GM21723 (cell line): ENCODE data around the gene IQCE.

Experiments used
- ATAC-seq: cut with Tn5 transposase; IDR thresholded peaks from one replicate; pipeline ENCODE4 v1.9.1; 2021; ENCODE audit warnings: mild to moderate bottlenecking, moderate library complexity; ENCODE audit not compliant: unreplicated experiment

Gene IQCE, protein sequence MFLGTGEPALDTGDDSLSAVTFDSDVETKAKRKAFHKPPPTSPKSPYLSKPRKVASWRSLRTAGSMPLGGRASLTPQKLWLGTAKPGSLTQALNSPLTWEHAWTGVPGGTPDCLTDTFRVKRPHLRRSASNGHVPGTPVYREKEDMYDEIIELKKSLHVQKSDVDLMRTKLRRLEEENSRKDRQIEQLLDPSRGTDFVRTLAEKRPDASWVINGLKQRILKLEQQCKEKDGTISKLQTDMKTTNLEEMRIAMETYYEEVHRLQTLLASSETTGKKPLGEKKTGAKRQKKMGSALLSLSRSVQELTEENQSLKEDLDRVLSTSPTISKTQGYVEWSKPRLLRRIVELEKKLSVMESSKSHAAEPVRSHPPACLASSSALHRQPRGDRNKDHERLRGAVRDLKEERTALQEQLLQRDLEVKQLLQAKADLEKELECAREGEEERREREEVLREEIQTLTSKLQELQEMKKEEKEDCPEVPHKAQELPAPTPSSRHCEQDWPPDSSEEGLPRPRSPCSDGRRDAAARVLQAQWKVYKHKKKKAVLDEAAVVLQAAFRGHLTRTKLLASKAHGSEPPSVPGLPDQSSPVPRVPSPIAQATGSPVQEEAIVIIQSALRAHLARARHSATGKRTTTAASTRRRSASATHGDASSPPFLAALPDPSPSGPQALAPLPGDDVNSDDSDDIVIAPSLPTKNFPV

DNA sequence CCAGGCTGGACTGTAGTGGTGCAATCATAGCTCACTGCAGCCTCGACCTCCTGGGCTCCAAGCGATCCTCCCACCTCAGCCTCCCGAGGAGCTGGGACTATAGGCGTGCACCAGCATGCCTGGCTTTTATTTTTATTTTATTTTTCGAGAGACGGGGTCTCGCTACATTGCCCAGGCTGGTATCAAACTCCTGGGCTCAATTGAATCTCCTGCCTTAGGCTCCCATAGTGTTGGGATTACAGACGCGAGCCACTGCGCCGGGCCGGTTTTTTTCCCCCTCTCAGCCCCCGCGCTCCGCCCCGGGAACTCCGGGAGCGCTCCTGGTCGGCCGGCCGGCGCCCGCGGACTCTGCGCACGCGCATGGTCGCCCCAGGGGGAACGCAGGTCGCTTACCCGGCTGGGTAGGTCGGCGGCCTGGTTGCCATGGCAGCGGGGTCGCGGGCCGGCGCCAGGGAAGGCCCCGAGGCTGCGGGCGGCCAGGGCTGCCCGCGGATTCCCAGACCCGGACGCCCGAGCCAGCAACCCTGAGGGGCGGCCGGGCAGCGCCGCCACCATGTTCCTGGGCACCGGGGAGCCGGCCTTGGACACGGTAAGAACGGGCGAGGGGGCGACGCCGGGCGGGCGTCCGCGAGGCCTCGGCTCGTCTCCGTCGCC, at the start of gene IQCE:
TSS of gene IQCE (plus strand) at position 351 of the 654 bp plus-strand sequence. CDS start at position 554, 203 bp downstream.
- ATAC-seq = peak; percentile 51

DNA sequence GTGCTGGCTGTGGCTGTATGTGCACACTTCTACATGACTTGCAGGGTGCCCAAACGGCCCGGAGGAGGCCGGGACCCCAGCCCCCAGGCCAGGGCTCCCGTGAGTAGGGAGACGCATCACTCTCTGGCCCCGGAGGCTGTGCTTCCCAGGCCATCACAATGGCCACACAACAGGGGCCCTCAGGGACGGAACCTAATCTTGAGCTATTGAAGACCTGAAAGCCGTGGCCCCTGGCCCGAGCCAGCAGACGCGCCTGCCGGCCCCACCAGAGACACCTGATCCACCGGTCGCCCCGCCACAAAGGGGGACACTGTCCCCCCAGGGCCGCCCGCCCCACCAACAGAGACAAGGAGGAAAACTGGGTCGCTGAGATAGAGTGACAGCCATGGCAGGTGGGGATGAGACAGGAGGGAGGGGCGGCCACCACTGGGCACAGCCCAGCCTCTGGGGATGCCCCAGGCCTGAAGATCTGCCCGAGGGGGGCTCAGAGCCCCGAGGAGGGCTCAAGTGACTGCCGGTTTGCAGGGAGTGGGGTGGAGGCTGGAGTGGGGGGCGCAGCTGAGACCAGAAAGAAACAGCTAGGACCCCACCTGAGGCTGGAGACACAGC, 49.4 kb upstream of the IQCE start:
- no peak for ATAC-seq

DNA sequence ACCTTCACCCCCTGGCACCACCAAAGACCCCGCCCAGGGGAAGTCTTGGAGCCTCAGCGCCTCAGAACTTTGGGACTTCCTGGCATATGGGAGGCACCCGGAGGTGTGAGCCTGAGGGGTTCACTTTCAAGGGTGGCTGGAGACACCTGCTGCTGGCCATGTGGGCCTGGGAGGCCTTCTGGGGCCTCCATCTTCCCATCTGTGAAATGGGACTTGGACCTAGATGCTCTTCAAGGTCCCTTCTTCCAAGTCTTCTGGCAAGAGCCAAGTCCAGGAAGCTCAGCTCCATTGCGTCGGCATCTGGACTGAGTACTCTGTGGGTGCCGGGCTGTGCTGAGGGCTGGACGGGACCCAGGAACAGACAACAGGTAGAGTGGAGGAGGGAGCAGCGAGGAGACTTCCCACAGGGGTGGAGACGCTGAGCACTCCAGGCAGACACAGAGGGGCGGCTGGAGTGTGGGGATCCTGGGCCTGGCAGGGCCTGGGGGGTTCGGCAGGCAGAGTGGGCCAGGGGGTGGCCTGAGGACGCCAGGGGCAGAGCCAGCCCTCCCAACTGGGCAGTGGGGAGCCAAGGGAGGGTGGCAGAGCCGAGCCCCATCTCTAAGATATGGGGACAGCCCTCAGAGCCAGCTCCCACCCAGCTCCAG, 48.5 kb upstream of the IQCE start:
- no peak for ATAC-seq

DNA sequence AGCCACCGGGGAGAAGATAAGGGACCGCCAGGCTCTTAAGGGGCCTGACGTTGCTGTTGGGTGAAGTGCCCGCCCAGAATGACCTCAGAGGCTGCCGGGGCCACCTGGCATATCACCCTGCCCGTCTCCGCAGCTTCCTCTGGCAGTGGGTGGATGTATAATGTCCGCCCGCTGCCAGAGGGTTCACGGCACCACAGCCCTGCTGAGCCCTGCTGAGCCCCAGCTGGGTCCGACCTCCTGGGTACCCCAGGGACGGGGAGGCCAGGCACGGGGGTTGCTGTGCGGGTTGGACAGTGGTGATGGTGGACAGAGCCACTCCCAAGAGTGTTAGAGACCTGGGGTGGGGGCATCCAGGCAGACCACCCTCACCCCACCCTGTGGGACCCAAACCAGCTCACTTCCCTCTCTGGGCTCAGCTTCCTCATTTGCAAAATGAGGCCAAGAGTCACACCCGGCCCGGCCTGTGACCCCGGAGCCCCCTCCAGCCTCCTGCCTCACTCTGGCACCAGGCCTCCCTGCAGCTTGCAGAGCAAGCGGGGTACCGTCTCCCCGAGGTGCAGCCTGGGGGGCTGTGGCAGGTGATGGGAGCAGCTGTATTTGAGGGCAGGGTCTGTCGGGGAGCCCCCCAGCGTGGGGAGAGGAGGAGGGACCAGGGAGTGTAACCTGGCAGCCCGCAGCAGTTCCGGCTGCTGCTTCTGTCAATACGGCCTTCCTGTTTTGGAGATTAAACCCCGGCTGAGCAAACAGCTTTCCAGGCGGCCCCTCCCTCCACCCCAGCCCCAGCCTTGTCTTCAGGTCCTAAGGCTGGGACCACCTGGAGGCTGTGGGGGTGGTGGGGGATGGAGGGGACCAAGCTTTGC, 47.6 kb upstream of the IQCE start:
- ATAC-seq = no peak

DNA sequence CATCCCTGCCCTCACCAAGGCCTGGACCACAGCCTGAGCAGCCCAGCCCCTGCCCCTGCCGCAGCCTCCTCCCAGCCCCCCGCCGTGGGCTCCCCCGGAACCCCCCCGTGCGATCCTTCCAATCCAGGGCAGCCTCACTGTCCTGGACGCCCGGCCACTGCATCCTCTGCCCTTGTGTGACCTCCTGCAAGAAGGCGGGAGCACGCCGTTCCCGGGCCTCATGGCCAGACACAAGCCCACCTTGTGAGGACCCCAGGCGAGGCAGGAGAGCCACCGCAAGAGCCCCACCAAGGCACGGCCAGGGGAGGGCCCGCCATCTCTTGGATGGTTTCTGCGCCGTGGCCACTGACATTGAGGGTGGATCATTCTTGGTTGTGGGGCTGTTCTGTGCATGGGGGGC, 47.0 kb upstream of the IQCE start:
- ATAC-seq = no peak

DNA sequence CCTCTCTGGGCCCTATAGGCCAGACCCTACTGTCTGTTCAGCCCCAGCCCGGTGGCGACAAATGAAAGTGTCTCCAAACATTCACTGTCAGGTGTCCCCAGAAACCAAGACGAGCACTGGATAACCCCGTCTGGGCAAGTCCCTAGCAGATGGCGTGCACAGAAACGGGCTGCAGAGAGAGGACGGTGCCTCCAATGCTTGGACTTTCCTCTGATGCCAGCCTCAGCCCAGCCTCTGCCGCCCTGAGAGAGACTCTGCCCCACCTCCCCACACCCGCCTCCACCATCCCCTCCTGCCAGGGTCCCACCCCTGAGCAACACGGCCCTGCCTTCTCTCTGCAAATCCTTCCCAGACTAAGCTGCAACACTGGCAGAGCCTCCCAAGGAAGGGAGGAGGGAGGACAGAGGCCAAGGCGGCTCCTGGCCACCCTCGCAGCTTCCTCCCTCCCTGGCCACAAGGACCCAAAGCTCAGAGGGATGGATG, 46.6 kb upstream of the IQCE start:
- ATAC-seq = no peak

DNA sequence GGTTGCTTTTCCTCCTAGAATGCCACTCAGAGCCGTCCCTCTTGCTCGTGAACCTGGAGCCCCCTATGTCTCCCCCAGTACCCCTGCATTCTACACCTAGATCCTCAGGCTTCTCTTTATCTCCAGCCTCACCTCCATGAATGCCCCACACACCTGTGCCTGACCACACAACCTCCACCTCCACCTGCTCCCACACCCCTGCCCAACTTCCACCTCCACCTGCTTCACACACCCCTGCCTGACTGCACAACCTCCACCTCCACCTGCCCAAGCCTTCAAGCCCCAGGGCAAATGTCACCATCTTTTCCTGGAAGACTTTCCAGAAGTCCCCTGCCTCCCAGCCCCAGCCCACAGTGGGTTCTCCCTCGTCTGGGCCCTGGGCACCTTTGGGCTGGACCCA, 46.1 kb upstream of the IQCE start:
- no peak for ATAC-seq

DNA sequence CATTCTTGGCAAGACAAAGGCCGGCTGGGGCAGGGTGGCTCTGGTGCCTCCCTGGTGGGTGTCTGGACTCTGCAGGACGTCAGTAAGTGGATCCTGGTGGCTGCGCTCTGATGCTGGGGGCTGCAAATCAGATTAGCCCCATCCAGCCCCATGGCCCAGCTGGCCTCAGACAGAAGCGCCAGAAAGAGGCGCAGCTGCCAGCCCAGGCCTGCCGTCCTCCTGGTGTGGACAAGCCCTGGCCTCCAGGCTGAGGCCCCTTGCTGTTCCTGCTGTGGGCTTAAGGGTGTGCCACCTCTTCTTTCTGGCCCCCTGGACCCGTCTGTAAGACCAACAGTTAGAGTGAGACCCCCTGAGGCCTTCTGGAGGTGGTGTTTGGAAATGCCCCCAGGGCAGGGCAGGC, 45.1 kb upstream of the IQCE start:
- ATAC-seq = no peak

DNA sequence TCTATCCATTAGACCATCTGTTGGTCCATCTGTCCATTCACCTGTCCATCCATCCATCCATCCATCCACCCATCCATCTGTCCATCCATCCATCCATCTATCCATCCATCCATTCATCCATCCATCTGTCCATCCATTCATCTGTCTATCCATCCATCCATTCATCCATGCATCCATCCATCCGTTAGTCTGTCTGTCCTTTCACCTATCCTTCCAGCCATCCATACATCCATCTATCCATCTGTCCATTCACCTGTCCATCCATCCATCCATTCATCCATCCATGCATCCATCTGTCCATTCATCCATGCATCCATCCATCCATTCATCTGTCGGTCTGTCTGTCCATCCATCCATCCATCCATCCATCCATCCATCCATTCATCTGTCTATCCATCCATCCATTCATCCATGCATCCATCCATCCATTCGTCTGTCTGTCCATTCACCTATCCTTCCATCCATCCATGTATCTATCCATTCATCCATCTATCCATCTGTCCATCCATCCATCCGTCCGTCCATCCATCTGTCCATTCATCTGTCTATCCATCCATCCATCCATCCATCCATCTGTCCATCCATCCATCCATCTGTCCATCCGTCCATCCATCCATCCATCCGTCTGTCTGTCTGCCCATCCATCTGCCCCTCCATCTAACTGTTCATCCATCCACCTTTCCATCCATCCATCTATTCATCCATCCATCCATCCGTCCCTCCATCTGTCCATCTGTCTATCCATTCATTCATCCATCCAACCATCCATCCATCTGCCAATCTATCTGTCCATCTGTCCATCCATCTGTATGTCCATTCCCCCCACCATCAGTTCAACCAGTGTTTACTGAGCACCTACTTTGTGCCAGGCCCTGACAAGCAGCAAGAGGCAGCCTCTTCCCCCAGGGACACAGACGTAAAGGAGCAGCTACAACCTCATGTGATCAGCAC, 44.0 kb upstream of the IQCE start:
- ATAC-seq = no peak

DNA sequence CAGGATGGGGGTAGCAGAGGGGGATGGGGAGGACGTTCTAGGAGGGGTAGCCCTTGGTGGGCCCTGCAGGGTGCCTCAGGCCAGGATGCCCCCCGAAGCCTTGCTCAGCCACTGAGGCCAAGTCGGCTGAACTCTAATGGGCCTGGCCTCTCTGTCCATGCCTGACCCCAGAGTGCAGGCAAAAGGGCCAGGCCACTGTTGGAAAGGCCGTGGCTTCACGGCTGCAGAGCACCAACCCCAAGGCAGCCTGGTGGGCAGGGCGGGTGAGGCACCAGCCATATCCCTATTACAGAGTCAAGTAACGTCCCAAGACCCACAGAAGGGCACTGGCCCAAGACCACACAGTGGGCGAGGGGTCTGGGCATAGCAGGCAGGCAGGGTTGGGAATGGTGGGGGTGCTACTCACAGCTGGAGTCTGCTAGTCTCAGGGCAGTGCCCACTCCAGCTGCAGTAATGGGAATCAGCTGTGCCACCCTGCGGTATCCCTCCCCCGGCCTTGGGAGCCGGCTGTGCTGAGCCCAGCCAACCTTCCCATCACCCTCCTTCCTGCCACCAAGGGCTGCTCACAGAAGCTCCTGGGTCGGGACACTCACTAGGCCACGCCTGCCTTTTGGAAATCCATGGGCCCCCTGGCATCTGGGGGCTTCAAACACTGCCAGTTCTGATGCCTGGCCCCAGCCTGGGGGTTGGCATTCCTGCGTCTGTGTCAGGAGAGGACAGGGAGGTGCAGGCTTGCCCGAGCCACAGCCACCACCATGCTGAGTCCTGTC, 43.2 kb upstream of the IQCE start:
- ATAC-seq = no peak

DNA sequence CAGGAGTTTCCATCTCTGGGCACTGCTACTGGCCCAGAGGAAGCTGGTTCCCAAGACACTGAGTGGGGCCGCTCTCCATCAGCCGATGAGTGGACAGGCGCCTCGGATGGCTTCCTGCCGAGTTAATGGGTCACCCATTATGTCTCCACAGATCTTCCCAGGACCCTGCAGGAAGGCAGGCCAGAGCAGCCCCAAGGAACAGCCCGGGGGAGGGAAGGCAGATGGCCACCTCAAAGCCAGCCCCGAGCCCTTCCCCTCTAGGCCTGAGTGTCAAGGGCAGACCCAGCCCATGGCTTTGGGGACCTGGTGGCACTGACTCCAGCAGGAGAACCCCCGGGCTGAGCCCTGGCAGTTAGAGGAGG, 42.6 kb upstream of the IQCE start:
- no peak for ATAC-seq

DNA sequence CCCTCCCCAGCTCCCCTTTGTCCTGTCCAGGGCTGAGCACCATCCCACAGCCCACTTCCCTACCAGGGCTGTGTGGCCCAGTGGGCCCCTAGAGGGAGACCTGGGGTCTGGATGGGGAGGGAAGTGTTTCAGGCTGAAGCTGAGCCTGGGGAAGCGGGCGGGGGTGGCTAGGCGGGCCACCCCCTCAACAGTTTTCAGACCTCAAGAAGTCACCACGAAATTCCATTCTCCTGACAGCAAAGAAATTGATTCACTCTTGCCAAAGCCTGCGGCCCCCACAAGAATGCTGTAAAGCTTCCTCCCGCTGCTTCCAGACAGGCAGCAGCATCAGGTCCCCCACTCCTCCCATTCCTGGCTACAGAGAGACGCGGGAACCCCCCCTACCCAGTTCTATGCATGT, 41.8 kb upstream of the IQCE start:
- no peak for ATAC-seq

DNA sequence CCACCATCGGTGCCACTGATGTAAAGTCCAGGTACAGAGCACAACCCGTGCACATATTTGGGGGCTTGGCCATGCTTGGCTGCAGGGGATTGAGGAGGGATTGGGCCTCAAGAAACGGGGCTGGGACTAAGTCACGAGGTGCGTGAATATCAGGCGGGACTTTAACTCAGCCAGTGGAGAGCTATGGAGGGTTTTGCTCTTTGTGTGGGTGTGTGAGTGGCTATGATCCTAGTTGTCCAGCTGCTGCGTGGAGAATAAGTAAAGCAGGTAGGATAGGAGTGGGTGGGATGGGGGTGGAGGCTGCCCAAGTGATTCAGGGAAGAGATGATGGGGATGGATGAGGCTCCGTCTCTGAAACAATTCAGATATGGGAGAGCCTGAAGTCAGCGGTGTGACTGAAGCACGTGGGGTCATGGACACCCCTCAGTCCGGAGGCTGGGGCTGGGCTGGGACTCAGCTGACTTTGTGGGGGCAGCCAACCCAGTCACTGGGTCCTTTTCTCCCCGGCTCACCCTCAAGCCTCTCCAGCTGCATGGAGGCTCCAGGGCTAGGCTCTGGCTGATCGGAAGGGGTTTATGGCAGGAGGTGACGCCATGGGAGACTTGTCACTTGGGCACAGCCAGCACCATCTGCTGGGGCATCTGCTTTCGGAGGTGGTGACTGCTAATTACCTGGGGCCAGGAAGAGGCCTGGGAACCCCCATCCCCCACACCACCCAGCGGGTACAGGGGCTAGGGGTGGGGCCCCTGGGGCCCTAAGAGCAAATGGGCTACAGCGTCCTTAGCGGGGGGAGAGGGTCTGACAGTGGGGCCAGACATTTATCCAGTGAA, 40.9 kb upstream of the IQCE start:
- no peak for ATAC-seq

DNA sequence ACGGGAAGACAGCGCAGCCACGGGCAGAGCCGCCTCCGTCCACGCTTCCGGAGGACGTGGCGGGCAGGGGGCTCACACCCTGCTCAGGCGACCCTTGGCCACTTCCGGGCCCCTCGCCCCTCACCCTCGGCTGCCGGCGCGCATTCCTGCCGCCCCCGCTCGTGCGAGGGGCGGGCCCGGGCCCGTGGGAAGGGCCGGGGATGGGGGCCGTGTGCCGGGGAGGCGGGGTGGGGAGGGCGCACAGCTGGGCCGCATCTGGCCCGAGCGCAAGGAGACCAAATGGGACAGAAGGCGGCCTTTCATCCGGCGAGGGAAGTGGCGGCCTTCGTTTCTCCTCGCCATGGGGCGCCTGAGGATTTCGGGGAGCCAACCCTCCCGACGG, 40.1 kb upstream of the IQCE start:
- ATAC-seq = no peak

DNA sequence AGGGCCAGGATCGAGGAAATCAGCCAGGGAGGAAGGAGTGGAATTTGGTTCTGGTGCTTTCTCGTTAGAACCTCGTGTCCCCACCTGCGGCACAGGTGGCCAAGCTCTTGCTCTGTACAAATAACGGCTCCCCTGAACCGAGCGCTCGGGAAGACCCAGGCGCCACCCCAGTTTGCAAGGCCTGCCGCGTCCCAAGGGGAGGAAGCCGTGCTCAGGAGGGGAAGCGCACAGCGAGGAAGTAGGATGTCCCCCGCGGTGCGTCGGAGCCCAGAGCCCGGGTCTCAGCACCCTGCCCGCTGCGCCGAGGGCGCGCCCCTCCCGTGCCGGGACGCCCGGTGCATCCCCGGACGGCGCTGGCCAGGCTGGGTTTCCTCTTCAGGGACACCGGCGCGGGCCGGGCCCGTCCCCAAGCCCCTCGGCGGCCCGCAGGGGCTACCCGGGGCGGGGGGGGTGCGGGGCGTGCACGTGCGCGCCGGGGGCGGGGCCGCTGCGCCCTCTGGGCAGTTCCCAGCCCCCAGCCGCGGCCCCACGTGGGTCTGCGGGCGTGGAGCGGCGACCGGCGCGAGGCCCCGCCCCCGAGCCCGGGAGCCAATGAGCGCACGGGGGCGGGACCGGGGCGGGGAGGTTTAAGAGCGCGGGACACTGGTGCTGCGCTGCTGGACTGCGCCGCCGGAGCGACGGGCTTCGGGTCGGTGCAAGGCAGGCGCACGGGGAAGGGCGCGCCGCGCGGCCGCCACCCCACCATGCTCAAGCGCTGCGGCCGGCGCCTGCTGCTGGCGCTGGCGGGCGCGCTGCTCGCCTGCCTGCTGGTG, 39.5 kb upstream of the IQCE start, which contains the start of gene LFNG:
TSS of gene LFNG (plus strand) at position 656 of the 812 bp plus-strand sequence. CDS start at position 744, 88 bp downstream.
- peak; percentile 80 for ATAC-seq

DNA sequence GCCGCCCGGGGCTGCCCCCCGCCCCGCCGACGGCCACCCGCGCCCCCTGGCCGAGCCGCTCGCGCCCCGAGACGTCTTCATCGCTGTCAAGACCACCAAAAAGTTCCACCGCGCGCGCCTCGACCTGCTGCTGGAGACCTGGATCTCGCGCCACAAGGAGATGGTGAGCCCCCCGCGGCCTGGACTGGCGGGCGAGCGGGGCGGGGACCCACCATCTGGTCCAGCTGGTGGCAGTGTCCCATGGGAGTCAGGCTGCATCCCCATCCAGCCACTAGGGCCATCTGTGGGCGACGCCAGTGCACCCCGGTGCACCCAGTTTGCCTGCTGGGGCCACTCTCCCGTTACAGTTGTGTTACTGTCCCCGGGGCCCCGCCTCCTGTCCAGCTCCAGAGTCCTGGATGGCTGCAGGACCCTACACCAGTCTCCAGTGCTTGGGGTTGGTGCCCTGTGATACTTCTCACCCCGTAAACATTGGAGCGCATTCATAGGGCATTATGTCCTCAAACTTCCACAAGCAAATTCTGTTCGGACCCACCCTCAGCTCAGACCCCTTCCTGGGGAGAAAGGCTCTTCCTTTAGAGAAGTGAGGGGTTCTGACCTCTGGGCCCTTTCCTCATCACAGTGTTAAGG, 38.5 kb upstream of the IQCE start:
- no peak for ATAC-seq
